Stimulated activated CD8-positive, alpha-beta memory T cell treated with anti-CD3 and anti-CD28 coated beads, Interleukin-15, amount 100 ng/mL, for 1 hour (primary cell): ENCODE measurements around the gene ELMOD2.

Source experiments
- DNase-seq: peaks from one replicate; pipeline ENCODE4 v3.0.0-alpha.2; 2020; ENCODE audit warnings: low read depth

ELMOD2 gene

GRCh38 chr4:140581078-140581477, 57.1 kb downstream of the ELMOD2 start:
- DNase-seq = no peak

- no peak for DNase-seq
Measured at GRCh38 chr4:140584439-140584838, 60.5 kb downstream of the ELMOD2 start.

- no peak for DNase-seq
Measured at GRCh38 chr4:140595065-140595464, 71.1 kb downstream of the ELMOD2 start.

- DNase-seq = no peak
Measured at GRCh38 chr4:140600408-140600807, 76.4 kb downstream of the ELMOD2 start.

- DNase-seq = no peak
Measured at GRCh38 chr4:140602714-140603113, 78.7 kb downstream of the ELMOD2 start.

- DNase-seq = no peak
Measured at GRCh38 chr4:140603286-140603685, 79.3 kb downstream of the ELMOD2 start.
